ENCODE results near the gene PIAS1. TPM values are rescaled to one million over a fixed set of nuclear protein-coding genes. Genes with fewer than 3 reads are reported as not detected.

PIAS1 gene
- total and polyA plus RNA-seq, 3 donors from 2014 or later: 57.2 to 87.6 (median 60.5) TPM

GRCh38 chr15:68059630-68060029, 5.5 kb downstream of the PIAS1 start:
- Histone ChIP-seq H3K4me1 (peaks cover 22% of the 10 kb centered on the region), H3K9me3 (no peaks in the 10 kb centered on the region), H3K4me3 (no peak overlapping the region), H3K36me3 (ENCODE audit: low read depth, missing control alignments) (no peaks in the 10 kb centered on the region), H3K27me3 (no peaks in the 10 kb centered on the region), H3K27ac (no peak overlapping the region)
- TF ChIP-seq POLR2A (IDR thresholded peaks at IDR 0.05) (no peak), CTCF (IDR thresholded peaks at IDR 0.05) (no peak)
- 86 to 95% methylated on average over 6 of the region's 6 CpGs for WGBS, 2 donors
- intact Hi-C loops (cut with DNase I; ENCODE audit: low total_unique reads): no loop called here
- no peak for DNase-seq

- TF ChIP-seq POLR2A (IDR thresholded peaks at IDR 0.05) (no peak), CTCF (IDR thresholded peaks at IDR 0.05) (no peak)
- Histone ChIP-seq H3K27me3 (no peaks in the 10 kb centered on the region), H3K9me3 (no peaks in the 10 kb centered on the region), H3K4me1 (peaks cover 16% of the 10 kb centered on the region), H3K4me3 (no peak overlapping the region), H3K36me3 (ENCODE audit: low read depth, missing control alignments) (no peaks in the 10 kb centered on the region), H3K27ac (no peak overlapping the region)
- WGBS, 2 donors: 83 to 84% methylated on average over 2 of the region's 2 CpGs
- DNase-seq: no peak
- intact Hi-C loops (cut with DNase I; ENCODE audit: low total_unique reads): no loop called here
These were observed 7.1 kb downstream of the PIAS1 start for GRCh38 chr15:68061171-68061570.

DNA sequence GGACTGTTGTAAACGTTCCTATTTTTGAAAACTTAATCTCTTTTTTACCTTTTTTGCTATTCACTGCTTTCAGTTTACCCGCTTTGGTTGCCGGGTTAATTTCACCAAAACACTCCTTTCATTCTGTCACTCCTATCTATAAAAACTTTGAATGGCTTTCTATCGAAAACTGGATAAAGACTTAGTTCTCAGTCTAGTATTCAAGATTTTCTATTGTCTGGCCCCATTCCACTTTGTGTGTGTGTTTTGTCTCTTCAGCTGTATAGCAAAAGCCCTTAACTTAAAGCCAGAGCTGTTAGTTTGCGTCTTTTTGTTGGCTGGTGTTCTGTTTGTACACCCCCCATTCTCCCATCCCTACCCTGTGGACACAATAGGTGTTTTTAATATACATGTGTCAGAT, 7.5 kb downstream of the PIAS1 start:
- Histone ChIP-seq H3K27me3 (no peaks in the 10 kb centered on the region), H3K36me3 (ENCODE audit: low read depth, missing control alignments) (no peaks in the 10 kb centered on the region), H3K4me1 (peaks cover 13% of the 10 kb centered on the region), H3K27ac (no peak overlapping the region), H3K4me3 (no peak overlapping the region), H3K9me3 (no peaks in the 10 kb centered on the region)
- DNase-seq: no peak
- TF ChIP-seq POLR2A (IDR thresholded peaks at IDR 0.05) (no peak), CTCF (IDR thresholded peaks at IDR 0.05) (no peak)
- WGBS, 2 donors: 81 to 89% methylated on average over 5 of the region's 5 CpGs
- intact Hi-C loops (cut with DNase I; ENCODE audit: low total_unique reads): no loop called here

DNA sequence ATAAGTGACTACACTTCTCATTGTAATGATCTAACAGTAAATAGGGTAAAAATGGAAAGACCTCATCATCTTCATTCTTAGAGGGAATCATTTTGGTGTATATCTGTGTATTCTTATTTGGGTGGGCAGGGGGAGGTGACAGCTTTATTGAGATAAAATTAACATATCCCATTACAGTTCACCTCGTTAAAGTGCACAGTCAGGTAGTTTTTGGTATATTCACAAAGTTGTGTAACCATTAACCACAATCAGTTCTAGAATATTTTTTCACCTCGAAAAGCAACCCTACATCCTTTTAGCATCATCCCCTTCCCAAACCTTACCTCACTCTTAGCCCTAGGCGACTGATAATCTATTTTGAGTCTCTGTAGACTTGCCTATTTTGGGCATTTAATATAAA, 8.1 kb downstream of the PIAS1 start:
- no peaks in the 10 kb centered on the region for H3K27me3 ChIP-seq
- H3K36me3 ChIP-seq (ENCODE audit: low read depth, missing control alignments): no peaks in the 10 kb centered on the region
- H3K4me3 ChIP-seq: no peak overlapping the region
- peaks cover 7% of the 10 kb centered on the region for H3K4me1 ChIP-seq
- TF ChIP-seq CTCF (IDR thresholded peaks at IDR 0.05) (no peak), POLR2A (IDR thresholded peaks at IDR 0.05) (no peak)
- no peaks in the 10 kb centered on the region for H3K9me3 ChIP-seq
- H3K27ac ChIP-seq: no peak overlapping the region
- 75 to 76% methylated on average over 3 of the region's 3 CpGs for WGBS, 2 donors
- intact Hi-C loops (cut with DNase I; ENCODE audit: low total_unique reads): no loop called here
- no peak for DNase-seq

- Histone ChIP-seq H3K4me3 (no peak overlapping the region), H3K4me1 (no peaks in the 10 kb centered on the region), H3K27ac (no peak overlapping the region), H3K9me3 (no peaks in the 10 kb centered on the region), H3K36me3 (ENCODE audit: low read depth, missing control alignments) (no peaks in the 10 kb centered on the region), H3K27me3 (no peaks in the 10 kb centered on the region)
- no peak for DNase-seq
- intact Hi-C loops (cut with DNase I; ENCODE audit: low total_unique reads): no loop called here
- no peak for TF ChIP-seq CTCF (IDR thresholded peaks at IDR 0.05)
- TF ChIP-seq POLR2A (IDR thresholded peaks at IDR 0.05): no peak
These were observed 8.9 kb downstream of the PIAS1 start for GRCh38 chr15:68062946-68063465.
